Fibroblast of skin of scalp (primary cell): ENCODE measurements around the gene WNT7A.
"Not testable (repeated sequence)": the region's sequence is repeated elsewhere in the genome, so short reads cannot be mapped to it uniquely, and the experiment has no call there.

Experiments used
- DNase-seq: peaks from one replicate; pipeline ENCODE4 v3.0.0-alpha.2; 2013

Gene WNT7A

GRCh38 chr3:13865106-13865505 is 14.8 kb downstream of the WNT7A start:
- DNase-seq: no peak

- DNase-seq: no peak
Measured at GRCh38 chr3:13863965-13864595, 15.8 kb downstream of the WNT7A start.

GRCh38 chr3:13863382-13863952 is 16.4 kb downstream of the WNT7A start:
- DNase-seq: no peak

- no peak for DNase-seq
Measured at GRCh38 chr3:13861461-13861860, 18.4 kb downstream of the WNT7A start.

- no peak for DNase-seq
Measured at GRCh38 chr3:13860001-13860400, 19.9 kb downstream of the WNT7A start.

- DNase-seq: no peak
Measured at GRCh38 chr3:13858768-13859520, 20.9 kb downstream of the WNT7A start.

- DNase-seq: no peak
Measured at GRCh38 chr3:13857702-13858380, 22.0 kb downstream of the WNT7A start.

GRCh38 chr3:13856628-13857027 is 23.2 kb downstream of the WNT7A start:
- not testable (repeated sequence) for DNase-seq

- DNase-seq: no peak
Measured at GRCh38 chr3:13856006-13856405, 23.9 kb downstream of the WNT7A start.

- DNase-seq: no peak
Measured at GRCh38 chr3:13854492-13854891, 25.4 kb downstream of the WNT7A start.

GRCh38 chr3:13853978-13854296 is 25.9 kb downstream of the WNT7A start:
- no peak for DNase-seq

- no peak for DNase-seq
Measured at GRCh38 chr3:13853256-13853977, 26.5 kb downstream of the WNT7A start.

GRCh38 chr3:13852638-13853009 is 27.2 kb downstream of the WNT7A start:
- DNase-seq: no peak

GRCh38 chr3:13851997-13852637 is 27.8 kb downstream of the WNT7A start:
- DNase-seq: no peak

- DNase-seq: no peak
Measured at GRCh38 chr3:13851091-13851849, 28.6 kb downstream of the WNT7A start.

- DNase-seq: peak; percentile 33
Measured at GRCh38 chr3:13850161-13850945, 29.5 kb downstream of the WNT7A start.

GRCh38 chr3:13849018-13849417 is 30.9 kb downstream of the WNT7A start:
- DNase-seq: no peak

- no peak for DNase-seq
Measured at GRCh38 chr3:13846716-13847570, 32.9 kb downstream of the WNT7A start.

GRCh38 chr3:13846238-13846637 is 33.6 kb downstream of the WNT7A start:
- DNase-seq: no peak

GRCh38 chr3:13845806-13846205 is 34.1 kb downstream of the WNT7A start:
- DNase-seq: no peak
